Fibroblast of skin of left quadriceps (primary cell): Measurements from ENCODE around the gene MASP1.

ENCODE experiments used
- DNase-seq, 2 experiments: peaks; one replicate each; pipeline ENCODE4 v3.0.0-alpha.2; 2013; ENCODE audit warnings: low read depth in 2 of 2

MASP1 gene

GRCh38 chr3:187188931-187189330, 102.6 kb downstream of the MASP1 start:
- DNase-seq, result no peak

- no peak for DNase-seq
Measured at GRCh38 chr3:187186801-187187421, 104.6 kb downstream of the MASP1 start.

- DNase-seq, result no peak
Measured at GRCh38 chr3:187186375-187186774, 105.2 kb downstream of the MASP1 start.

- DNase-seq, result no peak
Measured at GRCh38 chr3:187185759-187186158, 105.8 kb downstream of the MASP1 start.
